SK-N-SH treated with all-trans-retinoic acid at 6 μM for 48 hours (cell line): Measurements from ENCODE around the gene CAMKMT.

ENCODE experiments used
- ATAC-seq: fragments of 200-7000 bp; cut with Tn5 transposase; 3 replicates; pipeline ENCODE4 v1.9.1; 2020; ENCODE audit warnings: mild to moderate bottlenecking, moderate library complexity
- ARNTL ChIP-seq: fragments of 450-650 bp; formaldehyde crosslinking; IDR thresholded peaks from 2 replicates; pipeline ENCODE4 v1.5.0; 2020; ENCODE audit warnings: low read depth, mild to moderate bottlenecking, moderate library complexity, borderline replicate concordance
- BACH2 ChIP-seq: fragments of 250-450 bp; sonication (Bioruptor Pico); IDR thresholded peaks from 2 replicates; pipeline ENCODE4 v1.9.0; 2021; ENCODE audit warnings: mild to moderate bottlenecking, borderline replicate concordance
- CREB5 ChIP-seq: fragments of 250-450 bp; sonication (Bioruptor Pico); IDR thresholded peaks from 2 replicates; pipeline ENCODE4 v1.5.1; 2020; ENCODE audit warnings: low read depth, mild to moderate bottlenecking, moderate library complexity
- CSDC2 ChIP-seq: fragments of 250-450 bp; sonication (Bioruptor Pico); IDR thresholded peaks from 2 replicates; pipeline ENCODE4 v1.5.0; 2020; ENCODE audit warnings: mild to moderate bottlenecking, moderate library complexity
- GLIS3 ChIP-seq: fragments of 250-450 bp; sonication (Bioruptor Pico); IDR thresholded peaks from 2 replicates; pipeline ENCODE4 v1.5.0; 2020; ENCODE audit warnings: mild to moderate bottlenecking, moderate library complexity
- ISL1 ChIP-seq: fragments of 250-450 bp; sonication (Bioruptor Pico); IDR thresholded peaks from 2 replicates; pipeline ENCODE4 v2.1.2; 2022; ENCODE audit warnings: mild to moderate bottlenecking, moderate library complexity
- OSR1 ChIP-seq: fragments of 250-450 bp; sonication (Bioruptor Pico); IDR thresholded peaks from 2 replicates; pipeline ENCODE4 v1.8.0; 2022; ENCODE audit warnings: moderate library complexity, mild to moderate bottlenecking, inconsistent platforms
- PPARA ChIP-seq: fragments of 250-450 bp; sonication (Bioruptor Pico); IDR thresholded peaks from 2 replicates; pipeline ENCODE4 v1.5.0; 2020; ENCODE audit warnings: mild to moderate bottlenecking, borderline replicate concordance
- RARB ChIP-seq: fragments of 250-450 bp; sonication (Bioruptor Pico); IDR thresholded peaks from 2 replicates; pipeline ENCODE4 v1.8.0; 2021; ENCODE audit warnings: mild to moderate bottlenecking, moderate library complexity
- SNAI2 ChIP-seq: fragments of 250-450 bp; sonication (Bioruptor Pico); IDR thresholded peaks from 2 replicates; pipeline ENCODE4 v1.5.0; 2020; ENCODE audit warnings: mild to moderate bottlenecking, moderate library complexity
- TCF4 ChIP-seq: fragments of 250-450 bp; sonication (Bioruptor Pico); IDR thresholded peaks from 2 replicates; pipeline ENCODE4 v1.8.0; 2021; ENCODE audit warnings: mild to moderate bottlenecking, moderate library complexity, borderline replicate concordance
- TOX ChIP-seq: fragments of 250-450 bp; sonication (Bioruptor Pico); IDR thresholded peaks from 2 replicates; pipeline ENCODE4 v1.8.0; 2021; ENCODE audit warnings: mild to moderate bottlenecking, moderate library complexity, borderline replicate concordance
- TSHZ2 ChIP-seq: fragments of 250-450 bp; sonication (Bioruptor Pico); IDR thresholded peaks from 2 replicates; pipeline ENCODE4 v1.5.0; 2020; ENCODE audit warnings: mild to moderate bottlenecking, moderate library complexity
- ZC3H10 ChIP-seq: fragments of 250-450 bp; sonication (Bioruptor Pico); IDR thresholded peaks from 2 replicates; pipeline ENCODE4 v1.5.1; 2021; ENCODE audit warnings: mild to moderate bottlenecking, moderate library complexity
- ZFP3 ChIP-seq: fragments of 250-450 bp; sonication (Bioruptor Pico); IDR thresholded peaks from 2 replicates; pipeline ENCODE4 v1.5.0; 2020; ENCODE audit warnings: mild to moderate bottlenecking, moderate library complexity
- ZNF565 ChIP-seq: fragments of 450-650 bp; formaldehyde crosslinking; conservative IDR thresholded peaks from 2 replicates; pipeline ENCODE4 v1.5.0; 2020; ENCODE audit warnings: low read depth, mild to moderate bottlenecking, moderate library complexity
- ZNF70 ChIP-seq: fragments of 450-650 bp; formaldehyde crosslinking; IDR thresholded peaks from 2 replicates; pipeline ENCODE4 v1.5.0; 2020; ENCODE audit warnings: mild to moderate bottlenecking, moderate library complexity
- TF ChIP-seq, protein P1 (sequence below): fragments of 250-450 bp; sonication (Bioruptor Pico); IDR thresholded peaks from 2 replicates; pipeline ENCODE4 v1.8.0; 2021; ENCODE audit warnings: low read depth, mild to moderate bottlenecking, moderate library complexity, borderline replicate concordance
- TF ChIP-seq, protein P2 (sequence below): fragments of 250-450 bp; sonication (Bioruptor Pico); IDR thresholded peaks from 2 replicates; pipeline ENCODE4 v1.5.1; 2021; ENCODE audit warnings: mild to moderate bottlenecking, moderate library complexity
- TF ChIP-seq, protein P3 (sequence below): fragments of 250-450 bp; sonication (Bioruptor Pico); IDR thresholded peaks from 2 replicates; pipeline ENCODE4 v1.8.0; 2020; ENCODE audit warnings: mild to moderate bottlenecking, moderate library complexity, borderline replicate concordance

The CAMKMT gene

DNA sequence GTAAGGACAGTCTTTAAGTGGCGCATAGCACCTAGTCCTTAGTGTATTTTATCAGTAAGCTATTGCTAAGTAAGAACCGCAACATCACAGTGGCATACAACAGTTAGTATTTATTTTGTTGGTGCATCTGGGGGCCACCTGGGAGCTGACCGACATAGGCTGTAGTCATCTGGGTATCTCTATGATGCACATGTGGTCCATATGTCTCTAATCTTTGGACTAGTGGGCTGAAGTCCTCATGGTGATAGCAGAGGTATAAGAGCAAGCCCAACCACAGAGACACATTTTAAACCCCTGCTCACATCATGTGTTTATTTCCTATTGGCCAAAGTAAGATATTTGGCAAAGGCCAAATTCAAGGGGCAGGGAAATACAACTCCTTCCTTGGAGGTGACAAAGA is 2.9 kb downstream of the CAMKMT start:
- ATAC-seq: no peak
- TF ChIP-seq CSDC2 (no peak), TCF4 (CRISPR knock-in tag) (peak; percentile 17; the same call in 1 of the 2 replicates), BACH2 (CRISPR knock-in tag) (no peak)

DNA sequence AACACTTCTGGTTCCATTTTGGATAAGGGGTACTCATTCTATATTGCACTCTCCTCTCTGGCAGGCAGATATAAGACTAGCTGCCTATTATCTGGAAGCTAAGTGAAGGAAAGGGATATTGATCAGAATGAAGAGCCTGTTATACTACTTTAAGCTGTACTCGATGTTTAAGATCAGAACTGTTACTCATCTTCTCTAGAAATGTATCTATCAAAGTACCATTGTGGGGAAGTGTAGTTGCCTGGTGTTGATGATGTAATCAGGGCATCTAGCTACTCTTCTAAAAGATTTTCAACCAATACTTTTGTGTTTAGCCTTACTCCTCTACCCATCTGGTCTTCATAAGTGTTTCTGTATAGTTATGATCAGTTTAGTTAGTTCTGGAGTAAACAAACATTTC is 5.8 kb downstream of the CAMKMT start:
- TF ChIP-seq BACH2 (CRISPR knock-in tag) (no peak), OSR1 (CRISPR knock-in tag) (no peak)
- TF ChIP-seq, protein P1, sequence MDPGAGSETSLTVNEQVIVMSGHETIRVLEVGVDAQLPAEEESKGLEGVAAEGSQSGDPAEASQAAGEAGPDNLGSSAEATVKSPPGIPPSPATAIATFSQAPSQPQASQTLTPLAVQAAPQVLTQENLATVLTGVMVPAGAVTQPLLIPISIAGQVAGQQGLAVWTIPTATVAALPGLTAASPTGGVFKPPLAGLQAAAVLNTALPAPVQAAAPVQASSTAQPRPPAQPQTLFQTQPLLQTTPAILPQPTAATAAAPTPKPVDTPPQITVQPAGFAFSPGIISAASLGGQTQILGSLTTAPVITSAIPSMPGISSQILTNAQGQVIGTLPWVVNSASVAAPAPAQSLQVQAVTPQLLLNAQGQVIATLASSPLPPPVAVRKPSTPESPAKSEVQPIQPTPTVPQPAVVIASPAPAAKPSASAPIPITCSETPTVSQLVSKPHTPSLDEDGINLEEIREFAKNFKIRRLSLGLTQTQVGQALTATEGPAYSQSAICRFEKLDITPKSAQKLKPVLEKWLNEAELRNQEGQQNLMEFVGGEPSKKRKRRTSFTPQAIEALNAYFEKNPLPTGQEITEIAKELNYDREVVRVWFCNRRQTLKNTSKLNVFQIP (CRISPR knock-in tag): no peak
- TF ChIP-seq, all 23 proteins: peak for 0

DNA sequence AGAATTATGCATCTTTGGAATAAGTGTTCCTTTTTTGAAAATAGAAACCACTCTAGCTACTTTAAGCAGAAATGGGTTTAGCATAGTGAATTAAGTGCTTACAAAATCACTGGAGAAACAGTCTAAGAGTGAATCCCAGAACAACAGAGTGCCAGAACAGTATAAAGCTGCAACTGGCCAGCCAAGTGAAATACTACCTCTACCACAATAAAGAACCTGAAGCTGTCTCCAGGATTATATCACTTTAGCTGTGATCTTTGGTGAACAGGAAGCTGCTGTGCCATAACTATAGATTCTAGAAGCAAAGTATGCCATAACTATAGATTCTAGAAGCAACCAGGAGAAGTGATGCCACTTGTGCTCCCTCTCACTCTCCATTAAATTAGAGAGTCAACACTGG is 7.6 kb downstream of the CAMKMT start:
- no peak for TF ChIP-seq RARB (CRISPR knock-in tag)
- no peak for TF ChIP-seq ZFP3 (CRISPR knock-in tag)
- no peak for TF ChIP-seq PPARA (CRISPR knock-in tag)
- no peak for TF ChIP-seq BACH2 (CRISPR knock-in tag)
- no peak for TF ChIP-seq GLIS3
- TF ChIP-seq, protein P2, sequence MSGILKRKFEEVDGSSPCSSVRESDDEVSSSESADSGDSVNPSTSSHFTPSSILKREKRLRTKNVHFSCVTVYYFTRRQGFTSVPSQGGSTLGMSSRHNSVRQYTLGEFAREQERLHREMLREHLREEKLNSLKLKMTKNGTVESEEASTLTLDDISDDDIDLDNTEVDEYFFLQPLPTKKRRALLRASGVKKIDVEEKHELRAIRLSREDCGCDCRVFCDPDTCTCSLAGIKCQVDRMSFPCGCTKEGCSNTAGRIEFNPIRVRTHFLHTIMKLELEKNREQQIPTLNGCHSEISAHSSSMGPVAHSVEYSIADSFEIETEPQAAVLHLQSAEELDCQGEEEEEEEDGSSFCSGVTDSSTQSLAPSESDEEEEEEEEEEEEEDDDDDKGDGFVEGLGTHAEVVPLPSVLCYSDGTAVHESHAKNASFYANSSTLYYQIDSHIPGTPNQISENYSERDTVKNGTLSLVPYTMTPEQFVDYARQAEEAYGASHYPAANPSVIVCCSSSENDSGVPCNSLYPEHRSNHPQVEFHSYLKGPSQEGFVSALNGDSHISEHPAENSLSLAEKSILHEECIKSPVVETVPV (CRISPR knock-in tag): no peak
- TF ChIP-seq OSR1 (CRISPR knock-in tag): no peak
- TF ChIP-seq ZC3H10 (CRISPR knock-in tag): no peak
- TF ChIP-seq, protein P1 (CRISPR knock-in tag): no peak
- TF ChIP-seq ISL1: no peak
- no peak for TF ChIP-seq SNAI2 (CRISPR knock-in tag)
- TF ChIP-seq TCF4 (CRISPR knock-in tag): no peak
- TF ChIP-seq CSDC2: no peak
- TF ChIP-seq ZNF70 (CRISPR knock-in tag): no peak
- no peak for TF ChIP-seq TOX
- ATAC-seq: no peak

More for the DNA sequence above, 5.8 kb downstream of the CAMKMT start:
- ATAC-seq: no peak

DNA sequence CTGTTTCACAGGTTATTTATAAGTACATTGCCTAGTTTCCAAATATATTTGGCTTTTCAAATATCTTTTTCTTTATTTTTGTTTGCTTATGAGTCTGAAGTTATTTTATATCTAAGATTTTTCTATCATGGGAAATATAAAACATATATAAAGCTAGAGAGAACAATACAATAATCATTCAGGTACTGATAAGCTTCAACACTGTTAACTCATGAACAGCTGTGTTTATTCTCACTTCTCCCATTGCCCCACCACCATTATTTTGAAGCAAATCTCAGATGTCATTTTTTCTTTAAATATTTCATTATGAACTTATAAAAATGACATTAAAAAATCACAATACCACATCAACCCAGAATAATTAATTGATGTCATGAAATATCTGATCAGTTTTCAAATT is 9.7 kb downstream of the CAMKMT start:
- ATAC-seq: no peak
- TF ChIP-seq ZFP3 (CRISPR knock-in tag): no peak
- TF ChIP-seq, protein P2 (CRISPR knock-in tag): no peak
- no peak for TF ChIP-seq TSHZ2 (CRISPR knock-in tag)
- no peak for TF ChIP-seq CREB5
- TF ChIP-seq, protein P1 (CRISPR knock-in tag): no peak
- no peak for TF ChIP-seq ARNTL (CRISPR knock-in tag)
- no peak for TF ChIP-seq PPARA (CRISPR knock-in tag)
- TF ChIP-seq ZC3H10 (CRISPR knock-in tag): no peak
- no peak for TF ChIP-seq ISL1
- TF ChIP-seq ZNF565 (CRISPR knock-in tag): no peak
- TF ChIP-seq RARB (CRISPR knock-in tag): no peak
- TF ChIP-seq SNAI2 (CRISPR knock-in tag): no peak
- TF ChIP-seq, protein P3, sequence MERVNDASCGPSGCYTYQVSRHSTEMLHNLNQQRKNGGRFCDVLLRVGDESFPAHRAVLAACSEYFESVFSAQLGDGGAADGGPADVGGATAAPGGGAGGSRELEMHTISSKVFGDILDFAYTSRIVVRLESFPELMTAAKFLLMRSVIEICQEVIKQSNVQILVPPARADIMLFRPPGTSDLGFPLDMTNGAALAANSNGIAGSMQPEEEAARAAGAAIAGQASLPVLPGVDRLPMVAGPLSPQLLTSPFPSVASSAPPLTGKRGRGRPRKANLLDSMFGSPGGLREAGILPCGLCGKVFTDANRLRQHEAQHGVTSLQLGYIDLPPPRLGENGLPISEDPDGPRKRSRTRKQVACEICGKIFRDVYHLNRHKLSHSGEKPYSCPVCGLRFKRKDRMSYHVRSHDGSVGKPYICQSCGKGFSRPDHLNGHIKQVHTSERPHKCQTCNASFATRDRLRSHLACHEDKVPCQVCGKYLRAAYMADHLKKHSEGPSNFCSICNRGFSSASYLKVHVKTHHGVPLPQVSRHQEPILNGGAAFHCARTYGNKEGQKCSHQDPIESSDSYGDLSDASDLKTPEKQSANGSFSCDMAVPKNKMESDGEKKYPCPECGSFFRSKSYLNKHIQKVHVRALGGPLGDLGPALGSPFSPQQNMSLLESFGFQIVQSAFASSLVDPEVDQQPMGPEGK (CRISPR knock-in tag): no peak
- no peak for TF ChIP-seq ZNF70 (CRISPR knock-in tag)
- no peak for TF ChIP-seq OSR1 (CRISPR knock-in tag)
- TF ChIP-seq CSDC2: no peak
- no peak for TF ChIP-seq TCF4 (CRISPR knock-in tag)
- TF ChIP-seq GLIS3: no peak
- TF ChIP-seq, all 23 proteins: peak for 0
